Measurements from ENCODE around the gene ELMOD3.
"Not testable (repeated sequence)": the region's sequence is repeated elsewhere in the genome, so short reads cannot be mapped to it uniquely, and the experiment has no call there.

GRCh38 chr2:85315921-85316320 lies 38.6 kb upstream of the ELMOD3 start:
- TF ChIP-seq, protein P1, sequence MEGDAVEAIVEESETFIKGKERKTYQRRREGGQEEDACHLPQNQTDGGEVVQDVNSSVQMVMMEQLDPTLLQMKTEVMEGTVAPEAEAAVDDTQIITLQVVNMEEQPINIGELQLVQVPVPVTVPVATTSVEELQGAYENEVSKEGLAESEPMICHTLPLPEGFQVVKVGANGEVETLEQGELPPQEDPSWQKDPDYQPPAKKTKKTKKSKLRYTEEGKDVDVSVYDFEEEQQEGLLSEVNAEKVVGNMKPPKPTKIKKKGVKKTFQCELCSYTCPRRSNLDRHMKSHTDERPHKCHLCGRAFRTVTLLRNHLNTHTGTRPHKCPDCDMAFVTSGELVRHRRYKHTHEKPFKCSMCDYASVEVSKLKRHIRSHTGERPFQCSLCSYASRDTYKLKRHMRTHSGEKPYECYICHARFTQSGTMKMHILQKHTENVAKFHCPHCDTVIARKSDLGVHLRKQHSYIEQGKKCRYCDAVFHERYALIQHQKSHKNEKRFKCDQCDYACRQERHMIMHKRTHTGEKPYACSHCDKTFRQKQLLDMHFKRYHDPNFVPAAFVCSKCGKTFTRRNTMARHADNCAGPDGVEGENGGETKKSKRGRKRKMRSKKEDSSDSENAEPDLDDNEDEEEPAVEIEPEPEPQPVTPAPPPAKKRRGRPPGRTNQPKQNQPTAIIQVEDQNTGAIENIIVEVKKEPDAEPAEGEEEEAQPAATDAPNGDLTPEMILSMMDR (IDR thresholded peaks at IDR 0.05): not testable (repeated sequence)
- not testable (repeated sequence) for TF ChIP-seq POLR2AphosphoS5, POLR2A, EP300 (IDR thresholded peaks at IDR 0.05)

Measured in suprapubic skin (tissue), 4 donors.